ENCODE measurements around the gene WDFY2. TPM values are rescaled to one million over a fixed set of nuclear protein-coding genes. Genes with fewer than 3 reads are reported as not detected.

The WDFY2 gene
- total and polyA plus RNA-seq, 2 experiments from 2014 or later: 11.4 to 24.0 TPM

DNA sequence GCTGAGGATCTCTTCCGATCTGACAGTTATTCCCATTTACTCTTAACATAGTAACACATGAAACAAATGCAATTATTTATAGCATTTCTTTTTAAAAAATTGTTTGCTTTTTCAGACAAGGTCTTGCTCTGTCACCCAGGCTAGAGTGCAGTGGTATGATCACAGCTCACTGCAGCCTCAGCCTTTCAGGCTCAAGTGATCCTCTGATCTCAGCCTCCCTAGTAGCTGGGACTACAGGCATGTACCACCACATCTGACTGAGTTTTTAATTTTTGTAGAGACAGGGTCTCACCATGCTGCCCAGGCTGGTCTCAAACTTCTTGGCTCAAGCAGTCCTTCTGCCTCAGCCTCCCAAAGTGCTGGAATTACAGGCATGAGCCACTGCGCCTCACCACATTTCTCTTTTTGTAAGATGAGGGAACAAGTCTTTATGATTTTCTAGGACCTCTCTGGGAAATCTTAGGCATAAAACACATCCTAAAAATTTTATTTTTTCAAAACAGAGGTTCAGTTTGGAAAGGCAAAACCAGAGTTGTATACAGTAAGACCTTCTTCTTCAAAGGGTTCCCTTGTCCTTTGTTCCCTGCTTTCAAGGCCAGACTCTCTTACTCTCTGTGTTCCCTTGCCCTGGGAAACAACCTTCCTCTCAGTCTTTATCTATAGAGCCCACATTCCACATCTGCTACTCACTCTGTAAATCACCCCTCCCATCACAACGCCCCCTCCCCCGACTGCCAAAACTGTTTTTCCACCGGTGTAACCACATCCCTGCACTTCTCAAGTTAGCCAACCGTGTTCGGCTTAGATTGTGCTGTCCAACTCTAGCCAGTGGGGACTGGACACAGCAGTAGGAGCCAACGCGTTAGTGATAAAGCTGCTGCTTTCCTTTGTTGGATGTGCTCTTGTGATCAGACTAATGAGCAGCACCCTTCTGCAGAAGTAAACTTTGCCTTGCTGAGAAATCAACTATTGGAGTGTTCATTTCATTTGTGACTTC, 163.5 kb downstream of the WDFY2 start:
- H3K36me3 Mint-ChIP-seq (ENCODE audit: low read depth): peaks cover 79% of the 10 kb centered on the region
- DNase-seq (ENCODE audit: low spot score): no peak
- H3K27ac Mint-ChIP-seq: no peak overlapping the region
- no peak for ATAC-seq
- H3K4me1 Mint-ChIP-seq: no peaks in the 10 kb centered on the region
- H3K36me3 ChIP-seq (ENCODE audit: insufficient read depth): peaks cover 28% of the 10 kb centered on the region
- H3K27ac ChIP-seq (ENCODE audit: low read depth): no peak overlapping the region
- H4K20me1 ChIP-seq (replicated peaks; ENCODE audit: insufficient read depth): peaks cover 7% of the 10 kb centered on the region
- H2AFZ ChIP-seq: no peak overlapping the region
- H3K9me2 ChIP-seq (ENCODE audit: insufficient read depth): no peaks in the 10 kb centered on the region
- H3K4me2 ChIP-seq: no peak overlapping the region
- no peak overlapping the region for H3K4me3 Mint-ChIP-seq
- no peaks in the 10 kb centered on the region for H3F3A ChIP-seq (replicated peaks; ENCODE audit: low read depth)
- H3K79me2 ChIP-seq (replicated peaks; ENCODE audit: insufficient read depth): no peaks in the 10 kb centered on the region; the same call in 1 of the 2 replicates
- no peaks in the 10 kb centered on the region for H3K27me3 Mint-ChIP-seq (ENCODE audit: insufficient read depth, low read depth, poor library complexity)
- H3K27me3 ChIP-seq (ENCODE audit: insufficient read depth): no peaks in the 10 kb centered on the region
- TF ChIP-seq NANOG (IDR thresholded peaks at IDR 0.05; ENCODE audit: borderline replicate concordance) (no peak), STAT1 (IDR thresholded peaks at IDR 0.05; ENCODE audit: unreplicated experiment) (no peak), EZH2 (IDR thresholded peaks at IDR 0.05; ENCODE audit: low read depth, unreplicated experiment) (no peak), EZH2phosphoT487 (IDR thresholded peaks at IDR 0.05; ENCODE audit: unreplicated experiment) (no peak), ZNF331 (CRISPR knock-in tag; IDR thresholded peaks at IDR 0.05; ENCODE audit: low read depth) (no peak), ZNF114 (CRISPR knock-in tag; IDR thresholded peaks at IDR 0.05) (no peak), CREB1 (CRISPR knock-in tag; IDR thresholded peaks at IDR 0.05; ENCODE audit: low read depth) (no peak), JUNB (IDR thresholded peaks at IDR 0.05; ENCODE audit: unreplicated experiment) (no peak), POLR2AphosphoS5 (IDR thresholded peaks at IDR 0.05; ENCODE audit: low read depth) (no peak)
- TF ChIP-seq, protein P1, sequence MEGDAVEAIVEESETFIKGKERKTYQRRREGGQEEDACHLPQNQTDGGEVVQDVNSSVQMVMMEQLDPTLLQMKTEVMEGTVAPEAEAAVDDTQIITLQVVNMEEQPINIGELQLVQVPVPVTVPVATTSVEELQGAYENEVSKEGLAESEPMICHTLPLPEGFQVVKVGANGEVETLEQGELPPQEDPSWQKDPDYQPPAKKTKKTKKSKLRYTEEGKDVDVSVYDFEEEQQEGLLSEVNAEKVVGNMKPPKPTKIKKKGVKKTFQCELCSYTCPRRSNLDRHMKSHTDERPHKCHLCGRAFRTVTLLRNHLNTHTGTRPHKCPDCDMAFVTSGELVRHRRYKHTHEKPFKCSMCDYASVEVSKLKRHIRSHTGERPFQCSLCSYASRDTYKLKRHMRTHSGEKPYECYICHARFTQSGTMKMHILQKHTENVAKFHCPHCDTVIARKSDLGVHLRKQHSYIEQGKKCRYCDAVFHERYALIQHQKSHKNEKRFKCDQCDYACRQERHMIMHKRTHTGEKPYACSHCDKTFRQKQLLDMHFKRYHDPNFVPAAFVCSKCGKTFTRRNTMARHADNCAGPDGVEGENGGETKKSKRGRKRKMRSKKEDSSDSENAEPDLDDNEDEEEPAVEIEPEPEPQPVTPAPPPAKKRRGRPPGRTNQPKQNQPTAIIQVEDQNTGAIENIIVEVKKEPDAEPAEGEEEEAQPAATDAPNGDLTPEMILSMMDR (conservative IDR thresholded peaks at IDR 0.05; ENCODE audit: low read depth in 2 of 2): no peak
- TF ChIP-seq, protein P2, sequence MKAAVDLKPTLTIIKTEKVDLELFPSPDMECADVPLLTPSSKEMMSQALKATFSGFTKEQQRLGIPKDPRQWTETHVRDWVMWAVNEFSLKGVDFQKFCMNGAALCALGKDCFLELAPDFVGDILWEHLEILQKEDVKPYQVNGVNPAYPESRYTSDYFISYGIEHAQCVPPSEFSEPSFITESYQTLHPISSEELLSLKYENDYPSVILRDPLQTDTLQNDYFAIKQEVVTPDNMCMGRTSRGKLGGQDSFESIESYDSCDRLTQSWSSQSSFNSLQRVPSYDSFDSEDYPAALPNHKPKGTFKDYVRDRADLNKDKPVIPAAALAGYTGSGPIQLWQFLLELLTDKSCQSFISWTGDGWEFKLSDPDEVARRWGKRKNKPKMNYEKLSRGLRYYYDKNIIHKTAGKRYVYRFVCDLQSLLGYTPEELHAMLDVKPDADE (IDR thresholded peaks at IDR 0.05): no peak
- TF ChIP-seq, protein P3, sequence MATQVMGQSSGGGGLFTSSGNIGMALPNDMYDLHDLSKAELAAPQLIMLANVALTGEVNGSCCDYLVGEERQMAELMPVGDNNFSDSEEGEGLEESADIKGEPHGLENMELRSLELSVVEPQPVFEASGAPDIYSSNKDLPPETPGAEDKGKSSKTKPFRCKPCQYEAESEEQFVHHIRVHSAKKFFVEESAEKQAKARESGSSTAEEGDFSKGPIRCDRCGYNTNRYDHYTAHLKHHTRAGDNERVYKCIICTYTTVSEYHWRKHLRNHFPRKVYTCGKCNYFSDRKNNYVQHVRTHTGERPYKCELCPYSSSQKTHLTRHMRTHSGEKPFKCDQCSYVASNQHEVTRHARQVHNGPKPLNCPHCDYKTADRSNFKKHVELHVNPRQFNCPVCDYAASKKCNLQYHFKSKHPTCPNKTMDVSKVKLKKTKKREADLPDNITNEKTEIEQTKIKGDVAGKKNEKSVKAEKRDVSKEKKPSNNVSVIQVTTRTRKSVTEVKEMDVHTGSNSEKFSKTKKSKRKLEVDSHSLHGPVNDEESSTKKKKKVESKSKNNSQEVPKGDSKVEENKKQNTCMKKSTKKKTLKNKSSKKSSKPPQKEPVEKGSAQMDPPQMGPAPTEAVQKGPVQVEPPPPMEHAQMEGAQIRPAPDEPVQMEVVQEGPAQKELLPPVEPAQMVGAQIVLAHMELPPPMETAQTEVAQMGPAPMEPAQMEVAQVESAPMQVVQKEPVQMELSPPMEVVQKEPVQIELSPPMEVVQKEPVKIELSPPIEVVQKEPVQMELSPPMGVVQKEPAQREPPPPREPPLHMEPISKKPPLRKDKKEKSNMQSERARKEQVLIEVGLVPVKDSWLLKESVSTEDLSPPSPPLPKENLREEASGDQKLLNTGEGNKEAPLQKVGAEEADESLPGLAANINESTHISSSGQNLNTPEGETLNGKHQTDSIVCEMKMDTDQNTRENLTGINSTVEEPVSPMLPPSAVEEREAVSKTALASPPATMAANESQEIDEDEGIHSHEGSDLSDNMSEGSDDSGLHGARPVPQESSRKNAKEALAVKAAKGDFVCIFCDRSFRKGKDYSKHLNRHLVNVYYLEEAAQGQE (IDR thresholded peaks at IDR 0.05; ENCODE audit: unreplicated experiment): no peak
- TF ChIP-seq, protein P4, sequence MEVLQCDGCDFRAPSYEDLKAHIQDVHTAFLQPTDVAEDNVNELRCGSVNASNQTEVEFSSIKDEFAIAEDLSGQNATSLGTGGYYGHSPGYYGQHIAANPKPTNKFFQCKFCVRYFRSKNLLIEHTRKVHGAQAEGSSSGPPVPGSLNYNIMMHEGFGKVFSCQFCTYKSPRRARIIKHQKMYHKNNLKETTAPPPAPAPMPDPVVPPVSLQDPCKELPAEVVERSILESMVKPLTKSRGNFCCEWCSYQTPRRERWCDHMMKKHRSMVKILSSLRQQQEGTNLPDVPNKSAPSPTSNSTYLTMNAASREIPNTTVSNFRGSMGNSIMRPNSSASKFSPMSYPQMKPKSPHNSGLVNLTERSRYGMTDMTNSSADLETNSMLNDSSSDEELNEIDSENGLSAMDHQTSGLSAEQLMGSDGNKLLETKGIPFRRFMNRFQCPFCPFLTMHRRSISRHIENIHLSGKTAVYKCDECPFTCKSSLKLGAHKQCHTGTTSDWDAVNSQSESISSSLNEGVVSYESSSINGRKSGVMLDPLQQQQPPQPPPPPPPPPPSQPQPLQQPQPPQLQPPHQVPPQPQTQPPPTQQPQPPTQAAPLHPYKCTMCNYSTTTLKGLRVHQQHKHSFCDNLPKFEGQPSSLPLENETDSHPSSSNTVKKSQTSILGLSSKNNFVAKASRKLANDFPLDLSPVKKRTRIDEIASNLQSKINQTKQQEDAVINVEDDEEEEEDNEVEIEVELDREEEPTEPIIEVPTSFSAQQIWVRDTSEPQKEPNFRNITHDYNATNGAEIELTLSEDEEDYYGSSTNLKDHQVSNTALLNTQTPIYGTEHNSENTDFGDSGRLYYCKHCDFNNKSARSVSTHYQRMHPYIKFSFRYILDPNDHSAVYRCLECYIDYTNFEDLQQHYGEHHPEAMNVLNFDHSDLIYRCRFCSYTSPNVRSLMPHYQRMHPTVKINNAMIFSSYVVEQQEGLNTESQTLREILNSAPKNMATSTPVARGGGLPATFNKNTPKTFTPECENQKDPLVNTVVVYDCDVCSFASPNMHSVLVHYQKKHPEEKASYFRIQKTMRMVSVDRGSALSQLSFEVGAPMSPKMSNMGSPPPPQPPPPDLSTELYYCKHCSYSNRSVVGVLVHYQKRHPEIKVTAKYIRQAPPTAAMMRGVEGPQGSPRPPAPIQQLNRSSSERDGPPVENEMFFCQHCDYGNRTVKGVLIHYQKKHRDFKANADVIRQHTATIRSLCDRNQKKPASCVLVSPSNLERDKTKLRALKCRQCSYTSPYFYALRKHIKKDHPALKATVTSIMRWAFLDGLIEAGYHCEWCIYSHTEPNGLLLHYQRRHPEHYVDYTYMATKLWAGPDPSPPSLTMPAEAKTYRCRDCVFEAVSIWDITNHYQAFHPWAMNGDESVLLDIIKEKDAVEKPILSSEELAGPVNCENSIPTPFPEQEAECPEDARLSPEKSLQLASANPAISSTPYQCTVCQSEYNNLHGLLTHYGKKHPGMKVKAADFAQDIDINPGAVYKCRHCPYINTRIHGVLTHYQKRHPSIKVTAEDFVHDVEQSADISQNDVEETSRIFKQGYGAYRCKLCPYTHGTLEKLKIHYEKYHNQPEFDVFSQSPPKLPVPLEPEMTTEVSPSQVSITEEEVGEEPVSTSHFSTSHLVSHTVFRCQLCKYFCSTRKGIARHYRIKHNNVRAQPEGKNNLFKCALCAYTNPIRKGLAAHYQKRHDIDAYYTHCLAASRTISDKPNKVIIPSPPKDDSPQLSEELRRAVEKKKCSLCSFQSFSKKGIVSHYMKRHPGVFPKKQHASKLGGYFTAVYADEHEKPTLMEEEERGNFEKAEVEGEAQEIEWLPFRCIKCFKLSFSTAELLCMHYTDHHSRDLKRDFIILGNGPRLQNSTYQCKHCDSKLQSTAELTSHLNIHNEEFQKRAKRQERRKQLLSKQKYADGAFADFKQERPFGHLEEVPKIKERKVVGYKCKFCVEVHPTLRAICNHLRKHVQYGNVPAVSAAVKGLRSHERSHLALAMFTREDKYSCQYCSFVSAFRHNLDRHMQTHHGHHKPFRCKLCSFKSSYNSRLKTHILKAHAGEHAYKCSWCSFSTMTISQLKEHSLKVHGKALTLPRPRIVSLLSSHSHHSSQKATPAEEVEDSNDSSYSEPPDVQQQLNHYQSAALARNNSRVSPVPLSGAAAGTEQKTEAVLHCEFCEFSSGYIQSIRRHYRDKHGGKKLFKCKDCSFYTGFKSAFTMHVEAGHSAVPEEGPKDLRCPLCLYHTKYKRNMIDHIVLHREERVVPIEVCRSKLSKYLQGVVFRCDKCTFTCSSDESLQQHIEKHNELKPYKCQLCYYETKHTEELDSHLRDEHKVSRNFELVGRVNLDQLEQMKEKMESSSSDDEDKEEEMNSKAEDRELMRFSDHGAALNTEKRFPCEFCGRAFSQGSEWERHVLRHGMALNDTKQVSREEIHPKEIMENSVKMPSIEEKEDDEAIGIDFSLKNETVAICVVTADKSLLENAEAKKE (CRISPR knock-in tag; IDR thresholded peaks at IDR 0.05): no peak
- no peaks in the 10 kb centered on the region for H3K4me1 ChIP-seq (ENCODE audit: insufficient read depth)
- H3K9me3 Mint-ChIP-seq: peaks cover 23% of the 10 kb centered on the region
- no peak overlapping the region for H3K4me3 ChIP-seq
